Measurements from ENCODE around the gene RHCE. TPM values are rescaled to one million over a fixed set of nuclear protein-coding genes. Genes with fewer than 3 reads are reported as not detected.
"Not testable (repeated sequence)": the region's sequence is repeated elsewhere in the genome, so short reads cannot be mapped to it uniquely, and the experiment has no call there.

Gene RHCE
- total and polyA plus RNA-seq, 2 experiments from 2014 or later: 0.15 to 0.17 TPM

GRCh38 chr1:25461849-25462248 lies 41.2 kb upstream of the RHCE start (continued):
- TF ChIP-seq ZNF462 (CRISPR knock-in tag; IDR thresholded peaks at IDR 0.05) (no peak), CREB1 (CRISPR knock-in tag; IDR thresholded peaks at IDR 0.05; ENCODE audit: low read depth) (no peak), NANOG (IDR thresholded peaks at IDR 0.05; ENCODE audit: borderline replicate concordance) (no peak), ZNF331 (CRISPR knock-in tag; IDR thresholded peaks at IDR 0.05; ENCODE audit: low read depth) (no peak), POLR2AphosphoS5 (IDR thresholded peaks at IDR 0.05; ENCODE audit: low read depth) (no peak), STAT1 (IDR thresholded peaks at IDR 0.05; ENCODE audit: unreplicated experiment) (no peak), ETS1 (IDR thresholded peaks at IDR 0.05) (no peak), JUNB (IDR thresholded peaks at IDR 0.05; ENCODE audit: unreplicated experiment) (no peak), ZNF114 (CRISPR knock-in tag; IDR thresholded peaks at IDR 0.05) (no peak)

GRCh38 chr1:25460816-25461215 lies 40.2 kb upstream of the RHCE start:
- not testable (repeated sequence) for ATAC-seq; H3K4me3 ChIP-seq; H3K27me3 Mint-ChIP-seq (ENCODE audit: insufficient read depth, low read depth, poor library complexity); H2AFZ ChIP-seq; H3K27me3 ChIP-seq (ENCODE audit: insufficient read depth); H3K36me3 ChIP-seq (ENCODE audit: insufficient read depth); H3K36me3 Mint-ChIP-seq (ENCODE audit: low read depth); H3F3A ChIP-seq (replicated peaks; ENCODE audit: low read depth); H3K9me3 Mint-ChIP-seq; DNase-seq (ENCODE audit: low spot score); H3K9me2 ChIP-seq (ENCODE audit: insufficient read depth); H3K4me2 ChIP-seq; H4K20me1 ChIP-seq (replicated peaks; ENCODE audit: insufficient read depth); H3K4me3 Mint-ChIP-seq; H3K27ac Mint-ChIP-seq; H3K4me1 Mint-ChIP-seq; H3K4me1 ChIP-seq (ENCODE audit: insufficient read depth); H3K27ac ChIP-seq (ENCODE audit: low read depth); H3K79me2 ChIP-seq (replicated peaks; ENCODE audit: insufficient read depth)
